Measurements from ENCODE around the gene COPS9. TPM values are rescaled to one million over a fixed set of nuclear protein-coding genes. Genes with fewer than 3 reads are reported as not detected.

The COPS9 gene
- total RNA-seq, 1 donor from 2014 or later, result 165 TPM

- peaks cover 5% of the 10 kb centered on the region for H3K27me3 Mint-ChIP-seq (ENCODE audit: unreplicated experiment)
- H3K4me3 Mint-ChIP-seq (ENCODE audit: unreplicated experiment), result no peak overlapping the region
- TF ChIP-seq, protein P1, sequence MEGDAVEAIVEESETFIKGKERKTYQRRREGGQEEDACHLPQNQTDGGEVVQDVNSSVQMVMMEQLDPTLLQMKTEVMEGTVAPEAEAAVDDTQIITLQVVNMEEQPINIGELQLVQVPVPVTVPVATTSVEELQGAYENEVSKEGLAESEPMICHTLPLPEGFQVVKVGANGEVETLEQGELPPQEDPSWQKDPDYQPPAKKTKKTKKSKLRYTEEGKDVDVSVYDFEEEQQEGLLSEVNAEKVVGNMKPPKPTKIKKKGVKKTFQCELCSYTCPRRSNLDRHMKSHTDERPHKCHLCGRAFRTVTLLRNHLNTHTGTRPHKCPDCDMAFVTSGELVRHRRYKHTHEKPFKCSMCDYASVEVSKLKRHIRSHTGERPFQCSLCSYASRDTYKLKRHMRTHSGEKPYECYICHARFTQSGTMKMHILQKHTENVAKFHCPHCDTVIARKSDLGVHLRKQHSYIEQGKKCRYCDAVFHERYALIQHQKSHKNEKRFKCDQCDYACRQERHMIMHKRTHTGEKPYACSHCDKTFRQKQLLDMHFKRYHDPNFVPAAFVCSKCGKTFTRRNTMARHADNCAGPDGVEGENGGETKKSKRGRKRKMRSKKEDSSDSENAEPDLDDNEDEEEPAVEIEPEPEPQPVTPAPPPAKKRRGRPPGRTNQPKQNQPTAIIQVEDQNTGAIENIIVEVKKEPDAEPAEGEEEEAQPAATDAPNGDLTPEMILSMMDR (IDR thresholded peaks at IDR 0.05; ENCODE audit: unreplicated experiment), result no peak
- no peak for DNase-seq (ENCODE audit: low spot score)
- peaks cover 3% of the 10 kb centered on the region for H3K36me3 Mint-ChIP-seq (ENCODE audit: low read depth, unreplicated experiment)
- H3K27ac Mint-ChIP-seq (ENCODE audit: unreplicated experiment), result no peak overlapping the region
- H3K4me1 Mint-ChIP-seq (ENCODE audit: unreplicated experiment), result no peaks in the 10 kb centered on the region
- H3K9me3 Mint-ChIP-seq (ENCODE audit: unreplicated experiment), result no peaks in the 10 kb centered on the region
These were observed 4.8 kb upstream of the COPS9 start for GRCh38 chr2:240140920-240141319.

DNA sequence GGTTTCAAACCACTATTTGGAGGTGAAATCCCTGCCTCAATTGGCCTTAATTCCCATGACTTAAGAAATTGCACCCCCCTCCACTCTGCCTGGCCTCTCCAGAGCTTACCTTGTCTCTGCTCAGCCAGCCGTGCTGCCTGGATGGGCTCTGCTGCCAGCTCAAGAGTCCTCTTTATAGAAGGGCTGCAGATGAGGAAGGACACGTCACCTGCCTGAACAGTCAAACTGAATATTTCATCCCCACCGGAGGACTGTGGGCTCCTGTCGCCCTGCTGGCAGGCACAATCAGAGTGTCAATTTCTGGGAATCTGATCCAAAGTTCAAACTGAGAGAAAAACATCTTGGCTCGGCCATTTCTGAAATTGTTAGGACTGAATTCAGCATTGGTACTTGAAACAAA is 4.4 kb upstream of the COPS9 start, which contains the start of gene OTOS:
Gene OTOS (minus strand): TSS at position 148 of the 400 bp plus-strand sequence. CDS start 332 bp downstream, outside the sequence.
- TF ChIP-seq, protein P1 (IDR thresholded peaks at IDR 0.05; ENCODE audit: unreplicated experiment), result no peak
- no peaks in the 10 kb centered on the region for H3K9me3 Mint-ChIP-seq (ENCODE audit: unreplicated experiment)
- peaks cover 4% of the 10 kb centered on the region for H3K36me3 Mint-ChIP-seq (ENCODE audit: low read depth, unreplicated experiment)
- peaks cover 6% of the 10 kb centered on the region for H3K27me3 Mint-ChIP-seq (ENCODE audit: unreplicated experiment)
- no peak for DNase-seq (ENCODE audit: low spot score)
- peaks cover 1% of the 10 kb centered on the region for H3K4me1 Mint-ChIP-seq (ENCODE audit: unreplicated experiment)
- H3K4me3 Mint-ChIP-seq (ENCODE audit: unreplicated experiment), result no peak within 1 kb of the TSS
- no peak within 1 kb of the TSS for H3K27ac Mint-ChIP-seq (ENCODE audit: unreplicated experiment)

DNA sequence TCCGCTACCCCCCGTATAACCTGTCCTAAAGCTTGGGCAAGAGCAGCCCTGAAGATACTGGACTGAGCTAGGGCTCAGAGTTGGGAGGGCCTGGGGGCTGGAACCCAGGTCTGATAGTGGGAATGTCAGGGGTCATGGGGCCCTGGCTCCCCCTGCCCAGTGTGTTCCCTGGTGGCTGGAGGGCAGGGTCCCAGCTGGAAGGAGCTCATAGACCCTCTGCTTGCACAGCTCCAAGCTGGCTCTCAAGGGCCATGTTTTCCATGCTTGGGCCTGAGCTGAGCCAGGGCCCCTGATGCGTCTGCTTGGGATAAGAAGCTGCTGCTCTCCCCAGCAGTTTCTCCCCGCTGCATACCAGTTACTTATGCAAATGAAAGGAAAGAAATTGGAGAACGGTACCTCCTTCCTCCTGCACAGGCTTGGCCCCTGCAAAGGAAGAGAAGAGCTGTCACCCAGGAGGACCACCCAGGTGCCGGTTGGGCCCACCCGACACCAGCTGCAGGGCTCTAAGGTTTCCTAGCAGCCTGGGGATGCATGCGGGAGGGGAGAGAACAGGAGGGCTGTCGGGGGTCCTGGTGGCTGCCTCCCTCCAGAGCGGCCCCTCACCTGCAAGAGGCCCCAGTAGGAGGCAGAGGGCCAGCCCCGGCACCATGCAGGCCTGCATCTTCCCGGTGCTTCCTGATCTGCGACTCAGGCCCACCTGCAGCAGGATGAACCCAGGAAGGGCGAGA is 3.7 kb upstream of the COPS9 start:
- Mint-ChIP-seq H3K27ac (ENCODE audit: unreplicated experiment) (no peak overlapping the region), H3K36me3 (ENCODE audit: low read depth, unreplicated experiment) (peaks cover 6% of the 10 kb centered on the region), H3K4me3 (ENCODE audit: unreplicated experiment) (no peak overlapping the region), H3K4me1 (ENCODE audit: unreplicated experiment) (peaks cover 8% of the 10 kb centered on the region), H3K9me3 (ENCODE audit: unreplicated experiment) (no peaks in the 10 kb centered on the region), H3K27me3 (ENCODE audit: unreplicated experiment) (peaks cover 11% of the 10 kb centered on the region)
- no peak for DNase-seq (ENCODE audit: low spot score)
- TF ChIP-seq, protein P1 (IDR thresholded peaks at IDR 0.05; ENCODE audit: unreplicated experiment), result no peak

- TF ChIP-seq, protein P1 (IDR thresholded peaks at IDR 0.05; ENCODE audit: unreplicated experiment), result no peak
- H3K36me3 Mint-ChIP-seq (ENCODE audit: low read depth, unreplicated experiment), result peaks cover 13% of the 10 kb centered on the region
- H3K9me3 Mint-ChIP-seq (ENCODE audit: unreplicated experiment), result no peaks in the 10 kb centered on the region
- H3K27ac Mint-ChIP-seq (ENCODE audit: unreplicated experiment), result no peak overlapping the region
- H3K4me1 Mint-ChIP-seq (ENCODE audit: unreplicated experiment), result peaks cover 14% of the 10 kb centered on the region
- H3K4me3 Mint-ChIP-seq (ENCODE audit: unreplicated experiment), result no peak overlapping the region
- DNase-seq (ENCODE audit: low spot score), result no peak
- H3K27me3 Mint-ChIP-seq (ENCODE audit: unreplicated experiment), result peaks cover 11% of the 10 kb centered on the region
These were observed 2.9 kb upstream of the COPS9 start for GRCh38 chr2:240139011-240139441.

- TF ChIP-seq, protein P1 (IDR thresholded peaks at IDR 0.05; ENCODE audit: unreplicated experiment), result no peak
- Mint-ChIP-seq H3K4me1 (ENCODE audit: unreplicated experiment) (peaks cover 14% of the 10 kb centered on the region), H3K27ac (ENCODE audit: unreplicated experiment) (no peak overlapping the region), H3K27me3 (ENCODE audit: unreplicated experiment) (peaks cover 11% of the 10 kb centered on the region), H3K9me3 (ENCODE audit: unreplicated experiment) (no peaks in the 10 kb centered on the region), H3K36me3 (ENCODE audit: low read depth, unreplicated experiment) (peaks cover 16% of the 10 kb centered on the region), H3K4me3 (ENCODE audit: unreplicated experiment) (no peak overlapping the region)
- no peak for DNase-seq (ENCODE audit: low spot score)
These were observed 2.3 kb upstream of the COPS9 start for GRCh38 chr2:240138254-240138984.

Measured in endothelial cell (in vitro differentiated cells).